ENCODE results near the gene RASA3.
"Not testable (repeated sequence)": the region's sequence is repeated elsewhere in the genome, so short reads cannot be mapped to it uniquely, and the experiment has no call there.

RASA3 gene

DNA sequence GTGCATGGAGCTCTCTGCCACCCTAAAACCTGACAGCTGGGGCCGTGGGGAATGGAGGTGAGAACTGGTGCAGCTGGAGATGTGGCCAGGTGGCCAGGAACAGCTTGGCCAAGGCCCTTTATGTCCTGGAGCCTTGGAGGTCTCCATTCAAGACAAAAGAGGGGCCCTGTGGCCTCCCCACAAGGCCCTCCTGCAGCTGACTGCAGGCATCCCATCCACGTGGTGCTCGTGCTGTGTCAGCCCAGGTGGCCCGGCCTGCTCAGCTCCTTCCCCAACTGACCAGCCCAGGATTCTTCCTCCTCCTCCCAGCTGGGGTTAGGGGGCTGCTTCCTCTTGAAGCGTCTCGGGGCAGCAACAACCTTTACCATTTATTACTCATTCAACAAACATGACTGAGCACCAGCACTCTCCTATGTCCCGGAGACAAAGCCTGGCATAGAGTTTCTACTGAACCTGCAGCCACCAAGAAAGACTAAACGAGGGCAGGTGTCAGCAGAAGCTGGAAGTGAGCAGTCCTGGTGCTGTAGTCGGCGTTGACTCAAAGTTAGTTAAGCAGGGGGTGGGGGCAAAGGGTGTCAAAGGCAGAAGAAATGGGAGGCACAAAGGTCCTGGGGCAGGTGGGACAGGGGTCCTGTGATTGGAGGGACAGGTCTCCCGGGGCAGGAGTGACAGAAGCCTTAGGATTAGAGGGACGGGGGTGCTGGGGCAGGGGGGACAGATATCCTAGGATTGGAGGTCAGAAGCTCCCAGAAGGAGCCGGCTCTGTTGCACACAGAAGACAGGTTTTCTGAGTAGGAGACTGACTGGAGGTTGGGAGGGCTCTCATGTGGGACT, 135.3 kb downstream of the RASA3 start:
- no peak for DNase-seq

- no peak for DNase-seq
Measured at GRCh38 chr13:113996081-113996911, 136.1 kb downstream of the RASA3 start.

DNA sequence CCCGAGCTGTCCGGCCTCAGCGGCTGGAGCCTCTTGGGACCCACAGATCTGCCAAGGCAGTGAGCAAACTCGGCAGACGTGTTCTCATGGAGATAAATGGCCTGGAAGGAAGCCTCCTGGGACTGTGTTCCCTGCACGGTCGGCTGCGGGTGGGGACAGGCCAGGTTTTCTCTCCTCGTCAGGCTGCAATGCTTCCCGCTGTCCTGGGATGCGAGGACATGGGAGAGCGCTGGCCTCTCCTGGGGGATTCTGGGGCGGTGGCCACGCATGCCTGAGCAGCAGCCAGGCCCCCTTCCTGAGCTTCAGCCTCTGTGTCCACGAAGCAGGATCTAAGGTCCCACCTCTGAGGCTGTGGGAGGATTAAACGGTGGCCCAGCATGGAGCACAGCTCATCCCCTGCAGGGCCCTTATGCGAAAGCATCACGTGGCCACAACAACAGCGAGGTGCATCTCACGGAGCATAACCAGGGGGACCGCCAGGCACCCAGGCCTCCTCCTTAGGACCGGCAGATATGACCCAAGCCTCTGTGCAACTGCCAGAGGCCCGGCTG, 137.3 kb downstream of the RASA3 start:
- no peak for DNase-seq

DNA sequence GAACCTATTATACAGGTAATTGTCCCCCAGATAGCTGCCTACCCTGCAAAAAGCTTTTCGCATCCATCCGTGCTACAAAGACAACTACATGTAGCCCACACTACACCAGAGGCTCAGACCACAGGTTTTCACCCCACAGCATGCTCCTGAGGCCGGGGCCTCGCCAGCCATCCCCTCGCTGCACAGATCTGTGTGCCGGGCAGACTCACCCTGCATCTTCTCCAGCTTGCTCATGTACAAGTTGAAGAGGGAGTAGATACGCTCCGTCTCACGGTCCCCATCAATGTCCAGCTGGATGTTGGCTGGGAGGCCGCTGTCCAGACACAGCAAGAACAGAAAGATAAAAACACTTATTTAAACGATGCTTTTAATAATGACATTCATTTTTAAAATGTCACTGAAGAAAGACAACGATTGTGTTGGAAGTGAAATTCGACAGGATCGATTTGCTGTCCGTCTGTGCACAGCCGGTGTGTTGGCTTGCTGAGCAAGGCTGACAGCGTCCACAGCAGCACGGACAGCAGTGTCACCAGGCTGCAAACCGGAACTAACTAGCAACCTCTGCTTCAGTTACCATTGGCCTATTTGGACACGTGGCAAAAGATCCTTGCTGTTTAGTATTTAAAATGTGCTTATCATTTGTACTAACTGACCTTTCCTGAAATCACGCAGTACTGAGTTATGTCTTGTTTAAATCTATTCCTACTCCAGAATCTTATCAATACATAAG, 140.0 kb downstream of the RASA3 start:
- no peak for DNase-seq

GRCh38 chr13:113991676-113992179, 140.7 kb downstream of the RASA3 start:
- no peak for DNase-seq

GRCh38 chr13:113991191-113991669, 141.2 kb downstream of the RASA3 start:
- no peak for DNase-seq

DNA sequence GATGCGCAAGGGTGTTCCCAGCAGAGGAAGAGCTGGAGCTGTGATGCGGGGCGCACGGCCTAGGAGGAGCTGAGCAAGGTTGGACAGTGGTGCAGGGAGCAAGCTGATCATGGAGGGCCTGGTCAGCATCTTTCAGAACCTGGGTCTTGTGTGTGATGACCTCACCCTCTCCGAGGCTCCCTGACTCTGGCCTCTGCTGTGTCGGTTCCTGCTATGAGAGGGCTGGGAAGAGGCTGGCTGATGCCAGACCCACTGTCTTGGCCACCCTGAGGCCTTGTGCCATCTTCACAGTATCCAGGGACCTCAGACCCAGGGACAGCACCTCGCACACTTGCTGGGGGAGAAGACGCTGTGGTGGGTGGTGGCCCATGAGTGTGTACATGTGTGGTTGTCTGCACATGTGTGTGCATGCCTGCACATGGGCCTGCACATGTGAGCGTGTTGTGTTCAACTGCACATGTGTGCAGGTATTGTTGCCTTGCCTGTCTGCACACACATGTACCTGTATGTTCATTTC, 142.0 kb downstream of the RASA3 start:
- no peak for DNase-seq

DNA sequence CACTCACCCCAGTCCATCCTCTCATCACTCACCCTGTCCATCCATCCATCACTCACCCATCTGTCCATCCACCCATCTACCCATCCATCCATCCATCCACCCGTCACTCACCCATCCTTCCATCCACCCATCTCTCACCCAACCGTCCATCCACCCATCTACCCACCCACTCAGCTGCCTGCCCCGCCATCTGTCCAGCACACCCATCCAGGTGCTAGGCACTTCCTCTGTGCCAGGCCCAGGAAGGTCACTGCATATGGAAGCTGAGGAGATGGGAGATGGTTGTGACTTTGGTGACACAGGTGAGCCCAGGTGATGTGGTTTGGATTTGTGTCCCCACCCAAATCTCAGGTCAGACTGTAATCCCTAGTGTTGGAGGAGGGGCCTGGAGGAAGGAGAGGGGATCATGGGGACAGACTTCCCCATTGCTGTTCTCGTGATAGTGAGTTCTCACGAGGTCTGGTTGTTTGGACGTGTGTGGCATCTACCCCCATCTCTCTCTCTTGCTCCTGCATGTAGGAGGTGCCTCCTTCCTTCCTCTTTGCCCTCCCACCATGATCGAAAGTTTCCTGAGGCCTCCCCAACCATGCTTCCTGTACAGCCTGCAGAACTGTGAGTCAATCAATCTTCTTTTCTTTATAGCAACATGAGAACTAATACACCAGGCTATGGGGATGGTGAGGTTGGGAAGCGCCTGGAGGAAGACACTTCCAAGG, 142.7 kb downstream of the RASA3 start:
- no peak for DNase-seq

DNA sequence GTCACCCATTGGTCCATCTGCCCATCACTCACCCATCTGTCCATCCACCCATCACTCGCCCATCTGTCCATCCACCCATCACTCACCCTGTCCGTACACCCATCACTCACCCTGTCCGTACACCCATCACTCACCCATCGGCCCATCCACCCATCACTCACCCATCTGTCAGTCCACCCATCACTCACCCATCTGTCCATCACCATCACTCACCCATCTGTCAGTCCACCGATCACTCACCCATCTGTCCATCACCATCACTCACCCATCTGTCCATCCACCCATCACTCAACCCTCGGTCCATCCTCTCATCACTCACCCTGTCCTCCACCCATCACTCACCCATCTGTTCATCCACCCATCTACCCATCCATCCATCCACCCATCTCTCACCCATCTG, 143.6 kb downstream of the RASA3 start:
- DNase-seq = not testable (repeated sequence)

- DNase-seq = no peak
Measured at GRCh38 chr13:113982296-113982661, 150.1 kb downstream of the RASA3 start.

DNA sequence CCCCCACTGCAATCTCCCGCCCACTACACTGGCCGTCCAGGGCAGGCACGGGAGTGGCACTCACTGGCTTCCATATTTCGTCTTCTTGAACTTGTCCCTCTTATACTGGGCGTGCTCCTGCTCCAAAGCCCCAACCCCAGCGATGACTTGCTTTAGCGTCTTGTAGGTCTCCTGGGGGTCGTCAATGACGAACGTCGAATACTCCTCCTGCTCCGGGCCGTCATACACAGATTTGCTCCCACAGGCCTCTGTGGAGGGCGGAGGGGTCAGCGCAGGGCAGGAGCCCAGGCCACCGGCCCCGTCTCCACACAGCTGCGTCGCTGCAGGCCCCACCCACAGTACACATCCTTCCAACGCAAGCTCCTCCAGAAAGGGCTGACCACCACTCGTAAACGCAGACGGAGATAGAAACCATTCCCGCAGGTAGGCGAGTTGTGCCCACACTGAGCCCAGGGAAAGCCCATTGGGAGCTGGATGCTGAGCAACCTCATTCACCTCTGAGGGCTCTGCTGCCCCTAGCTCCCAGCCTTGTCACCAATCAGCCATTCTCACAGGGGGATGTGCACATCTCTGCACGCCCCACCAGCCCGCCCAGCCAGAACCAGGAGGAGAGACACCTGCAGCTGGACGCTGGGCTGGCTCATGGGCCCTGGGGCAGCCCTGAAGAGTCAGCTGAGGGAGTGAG, 150.7 kb downstream of the RASA3 start:
- no peak for DNase-seq

DNA sequence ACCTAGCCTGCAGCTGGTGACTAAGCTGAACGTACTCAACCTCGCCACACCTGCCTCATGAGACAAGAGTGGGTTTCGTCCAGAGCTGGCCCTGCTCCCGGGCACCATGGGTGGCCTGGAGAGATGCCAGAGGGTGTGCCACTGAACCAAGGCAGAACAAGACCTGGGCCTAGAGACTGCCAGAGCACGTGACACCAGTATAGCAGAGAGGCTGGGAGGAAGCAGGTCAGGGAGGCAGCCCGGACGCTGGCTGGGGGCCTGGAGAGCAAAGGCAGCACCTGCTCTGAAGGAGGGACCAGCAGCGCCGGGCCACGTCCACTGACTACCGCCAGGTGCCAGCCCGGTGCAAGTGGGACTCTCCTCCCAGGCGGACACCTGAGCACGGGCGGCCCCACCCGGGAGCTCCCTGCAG, 151.2 kb downstream of the RASA3 start:
- DNase-seq = no peak

DNA sequence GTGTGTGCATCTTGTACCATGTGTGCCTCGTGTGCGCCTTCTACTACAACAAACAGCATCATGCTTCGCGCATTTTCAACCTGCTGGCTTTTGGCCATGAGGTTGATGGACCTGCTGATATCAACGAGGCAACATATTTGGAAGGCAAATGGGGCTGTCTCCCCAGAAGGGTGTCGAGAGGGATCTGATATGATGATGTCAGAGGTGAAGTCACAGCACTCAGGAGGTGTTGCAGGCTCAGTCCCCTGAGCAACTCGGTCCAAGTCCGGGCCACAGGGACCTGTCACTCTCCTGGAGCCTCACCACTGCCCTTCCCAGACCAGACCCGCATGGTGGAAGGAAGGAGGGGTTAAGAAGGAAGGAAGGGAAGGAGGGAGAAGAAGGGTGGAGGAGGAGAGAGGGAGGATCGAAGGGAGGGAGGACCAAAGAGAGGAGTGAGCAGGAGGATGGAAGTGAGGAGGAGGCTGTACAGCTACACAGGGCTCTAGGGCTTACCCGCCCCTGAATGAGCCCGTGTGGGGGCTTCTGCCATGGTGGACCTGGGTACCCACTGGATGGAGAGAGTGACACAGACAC, 151.8 kb downstream of the RASA3 start:
- no peak for DNase-seq

GRCh38 chr13:113979791-113980471, 152.5 kb downstream of the RASA3 start:
- no peak for DNase-seq

DNA sequence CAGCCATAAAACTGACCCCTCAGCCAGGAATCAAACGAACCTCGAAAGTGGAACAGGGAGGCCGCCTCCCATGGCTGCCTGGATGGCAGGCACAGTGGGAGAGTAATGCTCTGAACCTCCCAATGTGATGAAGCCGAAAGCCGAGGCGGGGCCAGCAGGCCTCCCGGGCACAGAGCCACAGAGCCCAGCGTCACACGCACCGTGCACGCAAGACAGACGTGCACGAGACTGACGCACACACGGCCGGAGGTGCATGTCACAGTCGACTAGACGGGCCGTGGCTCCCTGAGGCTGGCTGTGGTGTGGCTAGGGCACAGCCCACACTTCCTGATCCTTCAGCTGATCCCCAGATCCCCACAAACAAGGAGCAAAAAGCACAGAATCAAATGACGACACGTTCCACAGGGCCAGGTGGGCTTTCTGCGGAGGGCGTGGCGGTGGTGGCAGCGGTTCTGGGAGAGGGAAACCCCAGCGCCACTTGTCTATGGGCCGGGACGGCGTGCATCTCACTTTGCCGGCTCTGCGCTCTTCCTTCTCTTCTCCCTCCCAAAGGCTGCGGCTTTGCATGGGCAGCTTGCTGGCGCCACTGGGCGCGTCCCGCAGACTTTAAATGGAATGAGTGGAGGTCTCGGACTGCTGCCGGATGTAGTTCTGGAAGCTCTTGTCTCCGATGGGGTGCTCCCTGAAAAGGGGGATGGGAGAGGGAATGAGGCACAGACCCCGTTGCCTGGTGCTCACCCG, 153.5 kb downstream of the RASA3 start:
- DNase-seq = no peak

- no peak for DNase-seq
Measured at GRCh38 chr13:113977976-113978375, 154.4 kb downstream of the RASA3 start.

GRCh38 chr13:113976711-113977684, 155.4 kb downstream of the RASA3 start:
- no peak for DNase-seq

DNA sequence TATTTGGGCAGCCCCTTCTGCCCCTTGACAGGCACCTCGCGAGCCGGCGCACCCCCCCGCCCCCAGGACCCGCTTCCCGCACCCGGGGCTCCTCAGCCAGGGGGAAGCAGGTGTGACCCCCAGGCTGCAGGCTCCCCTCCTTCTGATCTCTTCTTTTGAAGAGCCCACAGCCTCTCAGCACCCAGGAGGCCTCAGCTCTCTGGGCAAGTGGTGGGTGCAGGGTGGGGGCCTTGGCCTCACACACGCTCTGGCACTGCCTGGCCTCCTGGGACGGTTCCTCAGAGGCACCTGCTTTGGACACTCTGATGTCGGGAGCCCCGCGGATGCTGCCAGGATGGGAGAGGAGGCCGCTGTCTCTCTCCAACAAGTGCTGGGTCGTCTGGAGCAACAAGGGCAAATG, 157.0 kb downstream of the RASA3 start:
- DNase-seq = no peak

Measured in NCI-H524 treated with DMSO at 0.1 percent for 48 hours (cell line).